Trophoblast cell (in vitro differentiated cells and primary cell): ENCODE results near the gene SLC51B.
A peak's percentile ranks its signal among the peaks of the same experiment; 100 is the strongest.

Experiments
- DNase-seq, 2 donors: peaks; one replicate each; pipeline ENCODE4 v3.0.0-alpha.2; 2016
- H2AFZ ChIP-seq: 2 replicates; pipeline ENCODE4 v1.6.1; 2013; ENCODE audit warnings: low read length, moderate library complexity, mild to moderate bottlenecking; ENCODE audit not compliant: insufficient read depth, poor library complexity
- H2AK5ac ChIP-seq: 2 replicates; pipeline ENCODE4 v1.6.1; 2013; ENCODE audit warnings: mild to moderate bottlenecking, low read length
- H2BK120ac ChIP-seq: 2 replicates; pipeline ENCODE4 v1.6.1; 2013; ENCODE audit warnings: low read length, mild to moderate bottlenecking, moderate library complexity; ENCODE audit not compliant: insufficient read depth, poor library complexity
- H2BK12ac ChIP-seq: 2 replicates; pipeline ENCODE4 v1.6.1; 2013; ENCODE audit warnings: mild to moderate bottlenecking, low read length, moderate library complexity
- H2BK5ac ChIP-seq: 2 replicates; pipeline ENCODE4 v1.6.1; 2013; ENCODE audit warnings: low read length, low read depth, moderate library complexity, mild to moderate bottlenecking; ENCODE audit not compliant: poor library complexity
- H3K14ac ChIP-seq: 2 replicates; pipeline ENCODE4 v1.6.1; 2013; ENCODE audit warnings: mild to moderate bottlenecking, low read length
- H3K18ac ChIP-seq: 2 replicates; pipeline ENCODE4 v1.6.1; 2013; ENCODE audit warnings: mild to moderate bottlenecking, low read length
- H3K23ac ChIP-seq: 2 replicates; pipeline ENCODE4 v1.6.1; 2013; ENCODE audit warnings: low read length
- H3K27ac ChIP-seq: 2 replicates; pipeline ENCODE4 v1.5.1; 2013; ENCODE audit warnings: low read depth, mild to moderate bottlenecking, inconsistent platforms, low read length, moderate library complexity
- H3K27me3 ChIP-seq: 2 replicates; pipeline ENCODE4 v1.6.1; 2013; ENCODE audit warnings: inconsistent platforms, mild to moderate bottlenecking, low read length, moderate library complexity; ENCODE audit not compliant: insufficient read depth
- H3K36me3 ChIP-seq, 2 experiments: 1 replicate in 1 of 2; 2 replicates in 1 of 2; pipeline ENCODE4 v1.6.1; 2013; ENCODE audit warnings: low read length in 2 of 2, mild to moderate bottlenecking in 2 of 2, moderate library complexity in 1 of 2; ENCODE audit not compliant: insufficient read depth in 2 of 2, control insufficient read depth in 1 of 2
- H3K4ac ChIP-seq: 2 replicates; pipeline ENCODE4 v1.6.1; 2013; ENCODE audit warnings: low read depth, mild to moderate bottlenecking, low read length, moderate library complexity
- H3K4me1 ChIP-seq, 2 experiments: 1 replicate in 1 of 2; 2 replicates in 1 of 2; pipeline ENCODE4 v1.6.1; 2013; ENCODE audit warnings: low read length in 2 of 2, mild to moderate bottlenecking in 2 of 2, moderate library complexity in 1 of 2; ENCODE audit not compliant: insufficient read depth in 2 of 2, control insufficient read depth in 1 of 2
- H3K4me2 ChIP-seq: 2 replicates; pipeline ENCODE4 v1.6.1; 2013; ENCODE audit warnings: inconsistent platforms, mild to moderate bottlenecking, low read length, moderate library complexity
- H3K4me3 ChIP-seq: 2 replicates; pipeline ENCODE4 v1.5.1; 2013; ENCODE audit warnings: mild to moderate bottlenecking, low read depth, low read length, inconsistent platforms
- H3K79me1 ChIP-seq: one replicate; pipeline ENCODE4 v1.6.1; 2013; ENCODE audit warnings: low read length
- H3K79me2 ChIP-seq: 2 replicates; pipeline ENCODE4 v1.6.1; 2013; ENCODE audit warnings: low read length, mild to moderate bottlenecking; ENCODE audit not compliant: control insufficient read depth, insufficient read depth, poor library complexity
- H3K9ac ChIP-seq: 2 replicates; pipeline ENCODE4 v1.6.1; 2013; ENCODE audit warnings: mild to moderate bottlenecking, low read length
- H3K9me3 ChIP-seq: 2 replicates; pipeline ENCODE4 v1.6.1; 2013; ENCODE audit warnings: low read depth, mild to moderate bottlenecking, control low read depth, inconsistent platforms, low read length; ENCODE audit not compliant: insufficient read depth
- H4K12ac ChIP-seq: 2 replicates; pipeline ENCODE4 v1.6.1; 2013; ENCODE audit warnings: low read depth, mild to moderate bottlenecking, low read length, moderate library complexity
- H4K8ac ChIP-seq: 2 replicates; pipeline ENCODE4 v1.6.1; 2013; ENCODE audit warnings: low read depth, mild to moderate bottlenecking, low read length, moderate library complexity
- H4K91ac ChIP-seq: one replicate; pipeline ENCODE4 v1.6.1; 2013; ENCODE audit warnings: low read depth, mild to moderate bottlenecking, low read length, moderate library complexity
- WGBS: extraction: QIAGEN DNeasy Blood & Tissue Kit; methylation state at CpG from one replicate; pipeline ENCODE4 v1.1.7; 2013; ENCODE audit warnings: missing lambda C conversion rate; ENCODE audit not compliant: insufficient read length, insufficient coverage; ENCODE audit errors: extremely low coverage; 5-methylcytosine and 5-hydroxymethylcytosine counted together

The SLC51B gene

GRCh38 chr15:65048241-65048640 lies 3.1 kb downstream of the SLC51B start:
- Histone ChIP-seq H3K79me1 (no peaks in the 10 kb centered on the region), H3K27ac (no peak overlapping the region), H3K36me3 (no peaks in the 10 kb centered on the region), H3K4me2 (no peak overlapping the region), H2BK5ac (no peak overlapping the region), H3K9me3 (no peaks in the 10 kb centered on the region), H3K4ac (no peak overlapping the region), H2BK120ac (no peak overlapping the region), H4K8ac (no peak overlapping the region), H3K23ac (no peak overlapping the region), H3K9ac (no peak overlapping the region), H4K12ac (no peak overlapping the region), H3K18ac (no peak overlapping the region), H4K91ac (no peak overlapping the region), H3K27me3 (no peaks in the 10 kb centered on the region), H3K4me3 (no peak overlapping the region), H3K4me1 (peaks cover 2 to 4% of the 10 kb centered on the region in 2 experiments), H2AK5ac (no peak overlapping the region), H3K79me2 (no peaks in the 10 kb centered on the region), H2BK12ac (no peak overlapping the region), H2AFZ (no peak overlapping the region), H3K14ac (no peak overlapping the region)
- no peak for DNase-seq
- no CpG with 5 or more reads among the region's 2 CpGs for WGBS

- H3K36me3 ChIP-seq, result peaks cover 0 to 2% of the 10 kb centered on the region in 2 experiments
- H3K27ac ChIP-seq, result no peak overlapping the region
- no peak overlapping the region for H2AK5ac ChIP-seq
- no peak overlapping the region for H3K9ac ChIP-seq
- no peak overlapping the region for H4K12ac ChIP-seq
- H2AFZ ChIP-seq, result no peak overlapping the region
- H3K79me1 ChIP-seq, result no peaks in the 10 kb centered on the region
- H3K4me1 ChIP-seq, result peaks cover 2 to 4% of the 10 kb centered on the region in 2 experiments
- no peaks in the 10 kb centered on the region for H3K79me2 ChIP-seq
- peak; percentile 89 to 98 for DNase-seq
- H3K4me2 ChIP-seq, result peak overlapping the region; percentile 60
- H3K18ac ChIP-seq, result no peak overlapping the region
- H4K91ac ChIP-seq, result no peak overlapping the region
- H3K4me3 ChIP-seq, result no peak overlapping the region
- H3K4ac ChIP-seq, result no peak overlapping the region
- H2BK12ac ChIP-seq, result no peak overlapping the region
- H3K27me3 ChIP-seq, result no peaks in the 10 kb centered on the region
- H3K14ac ChIP-seq, result no peak overlapping the region
- no peak overlapping the region for H2BK120ac ChIP-seq
- no peak overlapping the region for H3K23ac ChIP-seq
- H3K9me3 ChIP-seq, result no peaks in the 10 kb centered on the region
- no peak overlapping the region for H4K8ac ChIP-seq
- WGBS, result no CpG with 5 or more reads among the region's 19 CpGs
- no peak overlapping the region for H2BK5ac ChIP-seq
Measured at GRCh38 chr15:65049418-65049840, 4.2 kb downstream of the SLC51B start.

- H3K4ac ChIP-seq, result no peak overlapping the region
- no peak overlapping the region for H2BK5ac ChIP-seq
- no peak overlapping the region for H3K4me3 ChIP-seq
- H3K4me1 ChIP-seq, result peaks cover 4 to 5% of the 10 kb centered on the region in 2 experiments
- no peaks in the 10 kb centered on the region for H3K79me1 ChIP-seq
- H3K14ac ChIP-seq, result no peak overlapping the region
- peaks cover 0 to 2% of the 10 kb centered on the region in 2 experiments for H3K36me3 ChIP-seq
- 100% methylated on average over 2 of the region's 4 CpGs for WGBS
- H3K27ac ChIP-seq, result no peak overlapping the region
- no peak overlapping the region for H4K8ac ChIP-seq
- no peak overlapping the region for H3K23ac ChIP-seq
- no peak overlapping the region for H3K9ac ChIP-seq
- H3K4me2 ChIP-seq, result no peak overlapping the region
- H2AK5ac ChIP-seq, result no peak overlapping the region
- no peak overlapping the region for H3K18ac ChIP-seq
- no peak for DNase-seq
- no peaks in the 10 kb centered on the region for H3K79me2 ChIP-seq
- no peak overlapping the region for H2BK120ac ChIP-seq
- no peak overlapping the region for H2BK12ac ChIP-seq
- H3K27me3 ChIP-seq, result no peaks in the 10 kb centered on the region
- H2AFZ ChIP-seq, result no peak overlapping the region
- no peak overlapping the region for H4K12ac ChIP-seq
- no peaks in the 10 kb centered on the region for H3K9me3 ChIP-seq
- H4K91ac ChIP-seq, result no peak overlapping the region
Measured at GRCh38 chr15:65050270-65050669, 5.1 kb downstream of the SLC51B start.

GRCh38 chr15:65051266-65051665 lies 6.1 kb downstream of the SLC51B start:
- Histone ChIP-seq H3K27ac (no peak overlapping the region), H3K4ac (no peak overlapping the region), H3K4me2 (no peak overlapping the region), H2BK12ac (no peak overlapping the region), H3K36me3 (peaks cover 0 to 2% of the 10 kb centered on the region in 2 experiments), H3K4me1 (peaks cover 7 to 11% of the 10 kb centered on the region in 2 experiments), H2AFZ (no peak overlapping the region), H2BK120ac (no peak overlapping the region), H3K14ac (no peak overlapping the region), H3K23ac (no peak overlapping the region), H4K8ac (no peak overlapping the region), H3K9me3 (no peaks in the 10 kb centered on the region), H3K27me3 (no peaks in the 10 kb centered on the region), H4K12ac (no peak overlapping the region), H4K91ac (no peak overlapping the region), H3K79me1 (peaks cover 3% of the 10 kb centered on the region), H2AK5ac (no peak overlapping the region), H3K4me3 (no peak overlapping the region), H3K9ac (no peak overlapping the region), H3K79me2 (no peaks in the 10 kb centered on the region), H3K18ac (no peak overlapping the region), H2BK5ac (no peak overlapping the region)
- DNase-seq, result no peak
- WGBS, result no CpG with 5 or more reads among the region's 2 CpGs
